Measurements from ENCODE around the gene CCDC188.

Gene CCDC188

DNA sequence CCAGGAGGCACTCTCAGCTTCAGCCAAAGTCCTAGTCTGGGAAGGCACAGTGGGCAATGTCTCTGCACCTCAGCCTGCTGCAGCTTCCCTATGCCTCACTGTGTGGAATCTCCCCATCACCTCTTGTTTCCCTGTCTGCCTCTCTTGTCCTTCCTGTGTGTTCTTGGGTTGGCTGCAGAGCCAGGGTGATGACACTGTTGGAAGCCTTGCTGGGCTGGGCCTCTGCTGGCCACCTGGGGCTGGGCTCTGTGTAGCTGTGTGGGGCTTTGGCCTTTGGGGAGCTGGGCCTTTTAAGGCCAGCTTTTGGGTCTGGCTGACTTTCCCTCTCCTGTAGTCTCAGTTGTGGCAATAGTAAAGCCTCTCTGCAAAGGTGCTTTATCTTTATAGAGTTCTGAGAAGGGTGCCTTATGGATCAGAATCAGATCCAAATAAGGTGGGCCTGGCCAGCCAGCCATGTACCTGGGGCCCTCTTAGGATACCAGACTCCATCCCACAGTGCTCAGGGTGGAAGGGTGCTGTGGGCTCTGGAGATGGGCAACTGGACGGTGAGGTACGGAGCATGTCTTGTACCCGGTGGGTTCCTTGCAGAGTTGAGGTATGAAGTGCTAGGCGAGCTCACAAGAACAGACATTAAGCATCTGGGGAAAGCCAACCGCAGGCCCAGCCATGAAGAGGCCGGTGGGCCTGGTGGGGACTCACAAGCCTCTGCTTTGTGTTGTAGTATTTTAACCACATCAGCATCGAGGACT, 45.2 kb downstream of the CCDC188 start:
- no peak for DNase-seq (ENCODE audit: low spot score)

- no peak for DNase-seq (ENCODE audit: low spot score)
These were observed 48.6 kb downstream of the CCDC188 start for GRCh38 chr22:20102203-20102780.

- DNase-seq (ENCODE audit: low spot score): no peak
These were observed 49.2 kb downstream of the CCDC188 start for GRCh38 chr22:20101638-20102037.

DNA sequence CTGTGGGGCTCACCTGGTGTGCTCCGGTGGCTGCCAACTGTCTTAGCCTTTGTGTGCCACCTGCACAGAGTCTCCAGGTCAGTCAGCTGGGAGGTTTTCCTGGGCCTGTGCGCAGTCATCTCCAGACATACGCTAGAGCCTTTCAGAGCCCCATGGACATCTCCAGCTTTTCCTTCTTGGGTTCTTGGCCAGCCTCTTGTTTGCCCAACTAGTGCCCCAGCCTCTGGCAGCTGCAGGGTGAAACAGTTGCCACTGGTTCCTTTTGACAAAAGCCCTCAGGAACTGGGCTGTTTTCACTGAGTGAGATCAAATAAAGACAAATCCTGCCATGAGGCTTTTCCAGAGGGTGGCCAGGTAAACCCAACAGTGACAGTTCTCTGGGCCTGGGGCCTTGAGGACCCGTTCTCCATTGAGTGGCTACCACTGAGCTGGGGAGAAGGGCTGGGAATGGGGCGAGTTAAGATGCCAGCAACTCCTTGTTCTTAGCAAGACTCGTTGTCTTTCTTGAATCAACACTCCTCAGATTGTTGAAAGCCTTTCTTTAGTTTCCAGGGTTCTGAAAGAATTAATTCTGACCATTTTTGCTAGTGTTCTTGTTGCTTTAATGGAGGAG, 51.6 kb downstream of the CCDC188 start:
- DNase-seq (ENCODE audit: low spot score): no peak

Data from AG08396 (cell line).